HG02938 (cell line): ENCODE measurements around the gene PLXNA4.

Experiments
- ATAC-seq: cut with Tn5 transposase; IDR thresholded peaks from one replicate; pipeline ENCODE4 v1.9.1; 2021; ENCODE audit warnings: mild to moderate bottlenecking, moderate library complexity; ENCODE audit not compliant: unreplicated experiment

PLXNA4 gene

DNA sequence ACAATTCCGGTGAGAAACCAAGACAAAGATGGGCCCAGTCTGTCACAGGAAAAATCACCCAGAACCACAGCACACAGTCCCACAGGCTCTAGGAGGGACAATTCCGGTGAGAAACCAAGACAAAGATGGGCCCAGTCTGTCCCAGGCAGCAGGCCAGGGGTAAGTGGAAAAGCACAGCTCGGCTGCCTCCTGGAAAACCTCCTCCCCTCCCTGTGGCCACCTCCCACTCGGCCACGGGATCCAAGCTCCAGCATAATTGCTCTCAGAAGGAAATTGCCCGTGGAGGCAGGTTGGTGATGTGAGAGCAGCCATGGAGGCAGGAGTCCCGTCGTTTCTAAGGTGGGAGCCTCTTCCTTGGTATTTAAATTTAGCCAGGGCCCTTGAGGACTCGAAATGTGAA is 95.7 kb downstream of the PLXNA4 start:
- no peak for ATAC-seq

DNA sequence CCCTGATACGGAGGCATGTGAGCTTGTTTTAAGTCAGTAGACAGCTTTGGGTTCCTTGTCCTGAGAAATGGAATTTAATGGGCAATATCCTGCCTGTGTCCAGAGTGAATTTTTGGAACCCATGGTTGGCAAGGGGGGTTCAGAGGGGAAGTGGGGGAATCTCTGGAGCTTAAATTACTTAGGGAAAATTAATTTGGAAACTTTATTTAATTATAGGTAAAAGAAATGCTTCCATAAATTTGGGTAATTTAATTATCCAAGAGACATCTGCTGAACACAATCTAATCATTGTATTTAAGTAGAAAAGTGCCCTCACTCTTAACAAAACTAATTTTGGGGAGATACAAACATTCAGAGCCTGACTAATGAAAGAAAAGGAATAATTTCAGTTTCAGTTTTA is 99.7 kb downstream of the PLXNA4 start:
- no peak for ATAC-seq

DNA sequence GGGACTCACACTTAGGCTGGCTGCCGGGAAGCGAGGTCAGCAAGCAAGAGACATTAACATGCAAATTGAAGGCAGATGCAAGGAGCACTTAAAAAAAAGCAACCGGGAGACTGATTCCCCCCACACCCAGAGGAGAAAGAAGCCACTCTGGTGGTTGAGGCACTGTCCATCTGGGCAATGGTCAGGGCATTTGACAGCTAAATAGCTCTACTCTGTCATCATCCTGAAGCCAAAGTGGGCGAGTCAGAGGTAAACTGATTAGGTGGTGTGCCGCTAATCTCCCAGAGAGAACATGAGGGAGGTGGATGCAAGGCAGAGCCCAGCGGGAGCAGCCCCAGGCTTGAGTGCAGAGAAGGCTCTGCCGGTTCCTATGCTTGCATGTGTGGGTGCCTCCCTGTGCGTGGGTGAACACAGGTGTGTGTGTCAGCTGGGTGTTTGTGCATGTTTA is 100.6 kb downstream of the PLXNA4 start:
- no peak for ATAC-seq

DNA sequence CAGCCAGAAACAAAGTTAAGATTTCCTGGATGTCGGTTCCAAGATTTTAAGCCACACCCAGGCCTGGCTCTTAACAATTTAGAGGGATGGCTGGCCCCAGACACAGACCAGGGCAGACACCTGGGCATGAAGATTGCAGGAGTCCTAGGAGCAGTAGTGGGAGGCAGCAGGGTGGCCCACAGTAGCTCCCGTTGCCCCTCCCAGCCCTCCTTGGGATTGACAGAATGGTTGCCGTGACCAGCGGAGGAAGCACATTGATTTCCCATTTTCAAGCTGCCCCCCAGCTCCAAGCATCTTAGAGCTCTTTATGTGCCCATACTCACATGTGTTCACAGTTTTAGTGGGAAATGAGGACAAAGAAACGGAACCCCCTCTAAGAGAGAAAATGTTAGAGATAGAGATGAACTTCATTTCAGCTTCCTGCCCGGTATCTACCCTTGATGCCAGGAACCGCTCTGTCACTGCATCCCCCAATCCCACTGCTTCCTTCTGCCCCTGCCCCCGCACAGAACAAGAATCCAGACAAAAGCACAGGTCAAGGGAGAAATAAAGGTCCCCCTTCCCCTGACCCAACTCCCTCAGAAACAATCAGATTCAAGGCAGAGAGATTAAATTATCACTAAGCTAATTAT is 101.1 kb downstream of the PLXNA4 start:
- ATAC-seq, result no peak

DNA sequence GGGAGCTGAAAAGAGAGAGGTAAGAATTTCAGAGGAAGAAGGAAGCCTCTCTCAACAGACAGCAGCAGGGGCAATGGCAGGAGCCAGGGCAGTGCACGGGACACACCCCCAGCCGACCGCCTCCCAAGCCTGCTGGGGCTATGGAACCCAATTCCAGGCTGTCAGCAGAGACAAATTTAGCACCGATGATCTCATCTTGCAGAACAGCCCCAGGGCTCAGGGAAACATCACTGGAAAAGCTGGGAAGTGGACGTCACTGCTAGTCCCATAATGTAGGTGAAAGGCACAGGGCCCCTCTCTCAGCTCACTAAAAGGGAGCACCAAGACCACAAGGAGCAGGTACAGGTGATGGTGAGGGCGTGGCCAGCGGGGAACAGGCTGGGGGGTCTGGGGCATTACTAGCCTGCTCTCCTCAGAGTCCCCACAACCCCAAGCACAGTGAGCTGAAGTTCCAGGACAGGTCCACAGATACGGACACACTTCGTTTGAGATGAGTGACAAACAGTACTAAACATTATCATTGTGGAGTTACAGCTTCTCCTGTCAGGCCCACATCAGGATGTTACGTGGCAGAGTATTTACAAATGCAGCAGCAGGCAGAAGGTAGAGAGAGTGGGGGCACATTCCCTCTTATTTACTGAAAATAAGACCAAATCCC is 103.7 kb downstream of the PLXNA4 start:
- ATAC-seq, result no peak

DNA sequence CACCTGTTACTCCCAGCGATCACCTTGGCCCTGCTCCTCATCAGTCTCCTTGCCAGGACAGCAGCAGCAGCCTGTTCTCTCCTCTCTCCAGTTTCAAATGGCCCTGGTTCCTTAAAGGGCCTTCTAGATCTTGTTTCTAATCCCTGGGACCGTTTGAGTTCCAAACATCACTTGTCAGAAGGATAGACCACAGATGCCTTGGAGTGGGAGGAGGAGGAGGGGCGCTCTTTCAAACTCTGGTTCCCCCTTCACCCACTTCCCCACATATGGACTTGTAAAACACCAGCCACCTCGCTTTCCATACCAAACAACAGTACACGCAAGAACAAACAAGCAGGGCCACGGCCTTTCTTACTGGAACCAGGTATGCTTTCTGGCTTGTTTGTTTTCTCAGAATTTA is 104.8 kb downstream of the PLXNA4 start:
- ATAC-seq, result no peak

DNA sequence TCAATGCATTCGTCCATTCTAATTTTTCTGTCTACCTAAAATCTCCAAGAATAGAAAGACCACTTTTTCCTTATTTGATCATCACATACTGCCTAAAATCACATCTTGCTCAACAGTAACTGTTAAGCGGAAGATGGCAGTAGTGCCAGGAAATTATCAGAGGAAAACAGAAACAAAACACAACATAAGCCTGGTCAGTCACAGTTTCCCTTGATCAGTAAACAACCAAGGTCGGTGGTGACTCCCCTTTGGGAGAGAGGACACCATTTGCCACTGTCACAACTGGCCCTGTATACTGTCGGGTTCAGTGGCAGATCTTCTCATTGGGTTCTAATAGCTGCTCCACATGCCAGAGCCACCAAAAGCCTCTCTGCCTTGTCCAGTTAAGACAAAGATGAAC is 106.6 kb downstream of the PLXNA4 start:
- no peak for ATAC-seq

DNA sequence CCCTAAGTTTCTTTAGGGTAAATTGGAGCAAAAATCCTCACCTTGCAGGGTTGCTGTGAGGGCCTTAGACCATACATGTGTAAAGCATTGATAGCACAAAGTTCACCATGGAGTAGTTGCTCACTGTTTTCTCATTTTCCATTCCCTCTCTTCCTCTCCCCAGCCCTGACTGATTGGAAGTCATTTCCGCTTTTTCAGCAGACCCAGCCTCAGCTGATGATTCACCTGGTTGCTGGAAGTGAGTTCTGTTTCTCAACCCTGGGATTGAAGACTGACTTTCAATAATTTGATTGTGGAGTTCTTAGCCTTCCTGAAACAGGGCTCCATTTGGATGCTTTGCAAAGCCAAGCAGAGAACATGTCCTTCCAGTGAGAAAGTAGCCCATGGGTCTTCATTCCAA is 107.0 kb downstream of the PLXNA4 start:
- ATAC-seq, result no peak

DNA sequence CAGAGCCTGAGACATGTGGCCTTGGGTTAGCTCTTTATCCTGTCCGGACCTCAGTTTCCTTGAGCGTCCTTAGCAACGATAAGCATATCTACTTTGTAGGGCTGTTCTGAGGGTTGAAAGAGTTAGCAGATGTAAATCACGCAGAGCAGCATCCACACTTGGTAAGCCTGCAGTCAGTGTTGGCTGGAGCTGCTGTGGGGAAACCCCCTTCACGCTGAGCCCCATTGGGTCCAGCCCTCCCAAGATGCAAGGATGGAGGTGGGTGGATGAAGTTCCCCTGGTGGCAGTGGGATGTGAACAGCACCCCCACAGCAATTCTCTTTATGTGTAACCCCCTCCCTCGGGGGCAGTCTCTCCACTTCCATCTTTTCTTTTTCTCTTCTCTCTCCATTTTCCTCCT is 109.9 kb downstream of the PLXNA4 start:
- ATAC-seq, result no peak

DNA sequence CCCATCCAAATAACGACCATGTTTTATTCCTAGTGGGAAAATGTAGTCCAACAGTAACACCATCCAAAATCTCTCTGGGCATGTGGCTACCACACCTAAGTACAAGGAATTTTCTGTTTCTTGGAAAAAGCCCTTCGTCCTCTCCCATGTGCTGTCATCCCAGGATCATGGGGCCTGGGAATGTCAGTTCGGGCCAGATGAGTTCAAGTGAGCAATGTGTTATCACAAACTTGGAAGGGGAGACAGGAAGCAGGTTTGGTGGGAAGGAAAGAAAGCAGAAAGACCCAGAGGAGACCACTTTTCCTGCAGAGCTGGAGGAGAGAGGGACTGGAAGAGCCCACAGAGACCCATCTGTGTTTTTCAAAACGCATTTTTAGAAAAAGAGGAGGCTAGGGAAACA is 110.8 kb downstream of the PLXNA4 start:
- ATAC-seq, result no peak

DNA sequence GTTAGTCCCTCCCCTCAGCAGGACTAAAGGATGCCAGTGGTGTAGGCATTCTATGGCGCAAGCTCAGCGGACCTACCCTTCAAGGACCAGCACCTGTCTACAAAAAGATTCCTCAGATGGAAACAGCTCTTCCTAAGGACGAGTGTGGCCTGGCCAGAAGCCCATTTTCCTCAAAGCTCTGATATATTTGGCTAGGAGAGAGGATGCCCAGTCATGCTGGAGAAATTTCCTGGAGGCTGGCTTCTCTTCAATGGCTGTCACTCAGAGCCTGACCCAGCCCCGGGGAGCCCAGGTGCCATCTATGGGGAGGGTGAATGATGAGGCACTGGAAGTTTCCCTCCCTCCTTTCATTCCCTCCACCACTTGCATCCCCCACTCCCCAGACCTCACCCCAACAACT is 111.5 kb downstream of the PLXNA4 start:
- ATAC-seq, result no peak

DNA sequence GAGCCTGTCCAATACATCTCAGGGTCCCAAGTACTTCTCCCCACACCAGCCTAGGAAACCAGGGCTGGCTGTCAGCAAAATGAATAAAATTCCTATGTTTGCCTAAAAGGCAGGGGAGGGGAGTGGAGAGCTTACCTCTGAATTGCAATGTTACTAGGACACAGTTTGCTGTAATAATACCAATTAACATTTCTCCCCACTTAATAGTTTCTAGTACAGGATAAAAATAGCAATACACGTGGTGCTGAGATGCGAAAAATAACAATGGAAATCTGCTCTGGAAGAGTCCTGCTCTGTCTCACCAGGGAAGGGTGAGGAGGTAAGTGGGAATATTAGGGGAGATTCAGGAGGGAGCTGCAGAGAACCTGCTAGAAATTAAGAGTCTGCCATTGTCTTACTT is 112.3 kb downstream of the PLXNA4 start:
- no peak for ATAC-seq

DNA sequence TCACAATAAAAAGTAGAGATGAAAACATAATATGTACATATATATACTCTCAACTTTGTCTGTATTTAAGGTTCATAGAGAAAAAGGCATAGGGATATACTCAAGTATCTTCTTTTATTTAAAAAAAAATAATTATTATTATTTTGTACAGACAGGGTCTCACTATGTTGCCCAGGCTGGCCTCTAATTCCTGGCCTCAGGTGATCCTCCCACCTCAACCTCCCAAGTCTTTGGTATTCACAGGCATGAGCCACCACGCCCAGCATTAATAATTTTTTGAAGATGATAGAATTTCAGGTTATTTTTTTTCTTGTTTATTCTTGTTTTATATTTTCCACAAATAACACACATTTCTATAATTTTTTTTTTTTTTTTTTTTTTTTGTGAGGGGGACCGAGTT is 113.8 kb downstream of the PLXNA4 start:
- no peak for ATAC-seq

DNA sequence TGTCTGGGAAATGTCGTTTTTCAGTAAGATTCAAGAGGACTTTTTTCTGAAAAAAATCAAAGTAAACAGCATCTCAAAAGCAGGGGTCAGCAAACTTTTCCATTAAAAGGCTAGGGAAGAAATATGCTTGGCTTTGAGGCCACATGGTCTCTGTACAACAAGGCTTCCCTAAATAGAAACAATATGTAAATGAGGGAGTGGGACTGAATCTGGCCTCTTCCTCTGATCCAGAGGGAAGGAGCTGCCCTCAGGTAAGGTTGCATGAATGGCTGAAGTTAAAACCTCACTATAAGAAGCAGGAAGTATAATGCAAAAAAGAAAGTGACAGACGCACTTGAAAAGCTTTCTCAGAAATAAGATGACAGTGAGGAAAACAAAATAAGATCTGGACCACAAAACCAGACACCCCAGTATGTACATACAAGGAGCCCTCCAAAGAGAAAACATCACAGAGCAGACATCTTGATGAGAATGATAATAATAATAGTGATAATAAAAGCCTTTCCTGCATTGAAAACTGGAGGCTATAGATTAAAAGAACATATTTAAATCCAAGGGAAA is 115.2 kb downstream of the PLXNA4 start:
- no peak for ATAC-seq

DNA sequence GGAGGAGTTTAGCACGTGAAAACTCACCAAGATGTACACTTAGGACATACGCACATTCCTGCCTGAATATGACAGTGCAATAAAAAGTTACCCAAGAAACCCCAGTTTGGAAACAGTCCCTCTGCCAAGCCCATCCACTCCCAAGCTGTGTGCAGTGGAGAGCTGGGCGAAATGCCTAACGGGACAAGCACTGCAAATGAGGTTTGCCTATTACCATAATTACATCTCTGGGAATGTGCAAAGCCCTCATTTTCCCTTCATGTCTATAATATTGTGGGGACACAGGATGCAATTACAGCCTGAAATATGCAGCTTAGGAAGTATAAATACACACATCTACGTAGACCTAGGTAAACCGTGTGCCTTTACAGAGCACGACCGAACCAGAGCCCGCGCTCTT is 117.5 kb downstream of the PLXNA4 start:
- ATAC-seq, result no peak

DNA sequence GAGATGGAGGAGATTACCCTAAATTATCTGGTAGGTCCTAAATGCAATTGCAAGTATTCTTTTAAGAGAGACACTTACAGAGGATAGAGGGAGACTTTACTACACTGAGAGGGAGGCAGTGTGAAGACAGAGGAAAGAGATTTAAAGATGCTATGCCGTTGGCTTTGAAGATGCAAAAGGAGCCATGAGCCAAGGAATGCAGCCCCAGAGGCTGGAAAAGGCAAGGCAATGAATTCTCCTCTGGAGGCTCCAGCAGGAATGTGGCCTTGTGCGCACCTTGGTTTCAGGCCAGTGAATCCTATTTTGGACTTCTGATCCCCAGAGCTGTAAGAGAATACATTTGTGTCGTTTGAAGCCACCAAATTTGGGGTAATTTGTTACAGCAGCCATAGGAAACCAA is 118.6 kb downstream of the PLXNA4 start:
- ATAC-seq, result no peak

DNA sequence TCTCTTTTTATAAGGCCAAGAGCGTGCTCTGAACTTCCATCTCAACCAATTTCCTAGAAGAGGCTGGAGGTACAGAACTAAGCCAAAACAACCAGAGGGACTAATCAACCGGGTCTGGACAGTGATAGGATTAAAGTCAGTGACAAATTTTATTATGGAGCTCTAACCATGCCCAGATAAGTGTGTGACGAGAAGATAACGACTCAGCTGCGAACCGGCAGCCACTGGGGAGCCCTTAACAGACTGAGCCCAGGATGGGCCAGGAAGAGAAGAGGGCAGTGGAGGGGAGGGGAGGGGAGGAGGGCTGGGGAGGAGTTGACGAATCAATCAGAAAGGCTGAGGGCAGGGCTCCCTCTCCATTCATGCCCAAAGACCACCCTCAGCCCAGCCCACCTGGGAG is 119.9 kb downstream of the PLXNA4 start:
- ATAC-seq, result no peak

DNA sequence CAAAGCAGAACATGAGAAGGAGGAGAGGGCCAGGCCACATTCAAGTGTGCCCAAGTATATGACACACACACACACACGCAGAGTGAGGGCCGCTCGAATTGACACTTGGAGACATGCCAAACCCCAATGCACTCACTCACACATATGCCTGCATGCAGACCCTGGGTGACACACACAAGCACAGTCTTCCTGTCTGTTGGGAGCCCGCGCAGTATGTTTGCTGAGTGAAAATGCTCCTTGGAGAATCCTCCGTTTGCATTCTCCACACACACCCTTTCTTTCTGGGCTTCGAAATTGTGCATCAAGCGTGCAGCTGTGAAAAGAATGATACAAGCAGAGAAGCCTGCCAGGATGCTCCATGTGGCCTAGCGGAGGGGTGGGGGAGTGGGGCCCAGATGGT is 120.9 kb downstream of the PLXNA4 start:
- no peak for ATAC-seq

DNA sequence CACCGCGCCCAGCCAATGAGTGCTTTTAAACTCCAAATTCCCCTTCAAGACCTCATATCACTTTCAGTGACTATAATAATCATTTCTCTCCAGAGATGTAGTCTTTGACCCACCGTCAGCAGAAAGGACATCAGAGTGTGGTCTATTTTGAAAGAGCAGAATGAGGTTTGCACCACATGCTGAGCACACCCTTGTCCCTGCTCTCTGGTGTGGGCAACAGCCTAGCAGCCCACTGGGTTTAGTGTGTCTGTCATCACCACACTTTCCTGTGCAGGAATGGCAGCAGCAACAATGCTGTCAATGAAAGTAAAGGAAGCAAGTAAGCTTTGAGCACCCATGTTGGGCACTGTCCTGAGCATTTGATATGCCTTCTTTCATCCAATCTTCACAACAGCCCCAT is 122.4 kb downstream of the PLXNA4 start:
- ATAC-seq, result no peak

DNA sequence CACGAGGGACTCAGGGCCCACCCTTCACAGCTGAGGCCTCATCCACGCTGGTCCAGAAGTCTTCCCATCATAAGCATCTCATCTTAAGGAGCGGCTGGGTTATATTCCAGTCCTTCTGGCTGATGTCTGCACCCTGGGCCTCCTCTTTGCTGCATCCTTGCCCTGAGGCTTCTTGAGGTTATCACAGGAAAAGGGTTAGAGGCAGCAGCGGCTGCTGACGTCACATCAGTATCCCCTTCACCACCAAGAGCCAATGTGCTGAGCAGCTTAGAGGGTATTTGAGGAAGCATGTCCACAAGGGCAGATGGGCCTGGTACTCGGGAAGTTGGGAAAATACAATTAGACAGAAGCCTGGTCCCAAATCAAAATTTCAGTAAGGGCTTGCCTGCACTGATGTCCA is 125.1 kb downstream of the PLXNA4 start:
- ATAC-seq, result no peak

DNA sequence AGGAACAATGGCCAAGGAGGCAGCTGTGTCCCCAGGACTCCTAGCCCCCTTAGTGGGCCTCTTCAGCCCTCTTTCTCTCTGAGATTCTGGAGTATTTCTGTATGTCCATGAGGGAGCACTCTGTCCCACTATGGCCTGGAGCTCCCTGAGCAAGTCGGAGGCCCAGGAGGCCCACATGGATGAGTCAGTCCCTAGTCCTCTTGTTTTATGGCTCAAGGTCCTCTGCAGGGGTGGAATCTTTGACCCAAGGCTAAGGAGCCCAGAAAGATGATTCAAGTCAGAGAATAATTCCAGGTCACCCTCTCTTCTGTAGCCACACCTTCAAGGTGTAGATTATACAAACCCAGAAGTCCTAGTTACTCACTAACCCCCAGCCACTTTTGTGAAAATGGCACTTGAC is 125.6 kb downstream of the PLXNA4 start:
- ATAC-seq, result no peak

DNA sequence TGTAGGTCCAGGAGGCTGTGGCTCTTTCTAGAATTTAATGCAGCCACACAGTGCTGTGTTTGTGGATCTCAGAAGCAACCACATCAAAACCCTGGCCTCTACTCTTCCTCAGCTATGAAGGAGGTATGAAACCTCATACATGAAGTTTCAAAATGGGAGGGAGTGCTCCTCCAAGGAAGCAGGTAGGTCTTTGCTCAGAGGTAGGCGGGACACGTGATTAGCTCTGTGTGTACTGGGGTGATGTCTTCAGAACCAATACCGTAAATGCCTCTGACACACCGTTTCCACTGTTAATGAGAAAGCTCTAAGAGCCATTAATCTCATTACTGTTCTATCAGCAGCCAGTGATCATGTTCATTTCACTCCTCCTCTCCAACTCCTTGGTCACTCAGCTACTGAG is 126.1 kb downstream of the PLXNA4 start:
- ATAC-seq, result no peak
